ENCODE data around the gene NPL.

DNA sequence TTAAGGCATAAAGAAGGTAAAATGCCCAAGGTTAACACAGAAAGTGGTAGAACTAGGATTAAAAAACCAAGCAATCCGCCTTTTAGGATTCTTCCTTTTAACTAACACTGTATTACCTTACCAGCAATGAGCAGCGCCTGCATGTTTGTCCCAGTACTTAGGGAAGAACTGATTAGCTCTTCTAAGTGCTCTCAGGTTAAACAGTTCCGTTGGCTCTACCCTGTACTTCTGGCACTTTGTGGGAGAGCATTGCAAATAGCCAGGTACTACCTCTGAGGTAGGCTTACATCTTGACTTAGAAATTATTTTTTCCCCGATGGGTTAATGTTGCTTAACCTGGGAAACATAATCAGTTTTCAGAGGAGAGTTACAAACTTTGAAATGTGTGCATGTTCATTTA, 71.1 kb downstream of the NPL start:
- TF ChIP-seq CTCF (conservative IDR thresholded peaks at IDR 0.05; ENCODE audit: low read length): no peak
- no peak for TF ChIP-seq EZH2phosphoT487 (IDR thresholded peaks at IDR 0.05; ENCODE audit: borderline replicate concordance, low read depth, low read length)

Measured in OCI-LY7 (cell line).